ENCODE measurements around the gene AHCTF1. TPM values are rescaled to one million over a fixed set of nuclear protein-coding genes. Genes with fewer than 3 reads are reported as not detected.

AHCTF1 gene
- total and polyA plus RNA-seq, 10 of the 15 experiments (the other 5 are each of a cell fraction or from before 2014, with no cell fraction given), result 3.4 to 45.5 (median 17.8) TPM

- no peaks in the 10 kb centered on the region for H3K4me1 ChIP-seq (ENCODE audit: control insufficient read depth, insufficient read depth, low read length)
- FAIRE-seq (no peak), DNase-seq (ENCODE audit: low read depth, low spot score) (no peak), ATAC-seq (no peak)
- ChIA-PET RAD21 (ENCODE audit: unreplicated experiment) (no interaction called here), CTCF (no interaction called here), SMC1A (ENCODE audit: uncharacterized antibody, unreplicated experiment) (interaction anchor here (1.7 kb wide), 1 partner anchor 17 kb away, joined by 3 read pairs; no protein-coding TSS in a partner anchor), POLR2A (no interaction called here)
- in situ Hi-C loops (cut with MboI), result no loop called here
- BruUV-seq (replicated peaks), result no TSS peak
- H3K4me3 ChIP-seq, result no peak overlapping the region
- H3K4me2 ChIP-seq (ENCODE audit: control insufficient read depth, insufficient read depth), result no peak overlapping the region
- no peaks in the 10 kb centered on the region for H3K79me2 ChIP-seq (ENCODE audit: control insufficient read depth, insufficient read depth, low read length)
- intact Hi-C loops (cut with micrococcal nuclease; ENCODE audit: unreplicated experiment), result no loop called here
- H3K9me3 ChIP-seq (replicated peaks; ENCODE audit: control insufficient read depth, insufficient read depth, low read length), result peaks cover 3% of the 10 kb centered on the region; the same call in 2 of the 3 replicates
- whole genome bisulfite sequencing (ENCODE audit: insufficient coverage, insufficient replicate concordance, low lambda C conversion rate, missing lambda C conversion rate), result 50% methylated on average over 4 of the region's 4 CpGs
- no peak for TF ChIP-seq TAF1 (IDR thresholded peaks at IDR 0.05; ENCODE audit: borderline replicate concordance, low read depth, low read length)
- no peak for TF ChIP-seq RAD51 (IDR thresholded peaks at IDR 0.05)
- TF ChIP-seq CBX5 (IDR thresholded peaks at IDR 0.05; ENCODE audit: low read depth), result peak; percentile 85; the same call in 1 of the 2 replicates
- no peak for TF ChIP-seq SRF (IDR thresholded peaks at IDR 0.05; ENCODE audit: low read depth in 2 of 2, low read length in 2 of 2)
- H3K27ac ChIP-seq (ENCODE audit: control insufficient read depth, insufficient read depth), result no peak overlapping the region
- H3K9ac ChIP-seq (ENCODE audit: control insufficient read depth, insufficient read depth, low read length), result no peak overlapping the region
- no peaks in the 10 kb centered on the region for H4K20me1 ChIP-seq (ENCODE audit: control insufficient read depth, insufficient read depth)
- H2AFZ ChIP-seq (ENCODE audit: control insufficient read depth, low read depth, low read length), result no peak overlapping the region
- no peaks in the 10 kb centered on the region for H3K36me3 ChIP-seq (ENCODE audit: control insufficient read depth in 2 of 2, insufficient read depth in 2 of 2, low read length in 1 of 2)
- H3K27me3 ChIP-seq (replicated peaks in 1 of 2; ENCODE audit: control insufficient read depth in 2 of 2, insufficient read depth in 2 of 2, low read length in 1 of 2), result no peaks in the 10 kb centered on the region
These were observed 102.9 kb downstream of the AHCTF1 start for GRCh38 chr1:246828818-246829217.

GRCh38 chr1:246827396-246827795 is 104.4 kb downstream of the AHCTF1 start:
- Histone ChIP-seq H3K27ac (ENCODE audit: control insufficient read depth, insufficient read depth) (no peak overlapping the region), H3K36me3 (ENCODE audit: control insufficient read depth in 2 of 2, insufficient read depth in 2 of 2, low read length in 1 of 2) (no peaks in the 10 kb centered on the region), H2AFZ (ENCODE audit: control insufficient read depth, low read depth, low read length) (no peak overlapping the region), H3K79me2 (ENCODE audit: control insufficient read depth, insufficient read depth, low read length) (no peaks in the 10 kb centered on the region), H3K4me1 (ENCODE audit: control insufficient read depth, insufficient read depth, low read length) (no peaks in the 10 kb centered on the region), H3K4me3 (no peak overlapping the region), H3K27me3 (replicated peaks in 1 of 2; ENCODE audit: control insufficient read depth in 2 of 2, insufficient read depth in 2 of 2, low read length in 1 of 2) (no peaks in the 10 kb centered on the region), H3K4me2 (ENCODE audit: control insufficient read depth, insufficient read depth) (no peak overlapping the region), H3K9me3 (replicated peaks; ENCODE audit: control insufficient read depth, insufficient read depth, low read length) (peaks cover 3% of the 10 kb centered on the region; the same call in 2 of the 3 replicates), H4K20me1 (ENCODE audit: control insufficient read depth, insufficient read depth) (no peaks in the 10 kb centered on the region), H3K9ac (ENCODE audit: control insufficient read depth, insufficient read depth, low read length) (no peak overlapping the region)
- ATAC-seq (no peak), FAIRE-seq (no peak), DNase-seq (ENCODE audit: low read depth, low spot score) (no peak)
- ChIA-PET POLR2A (no interaction called here), RAD21 (ENCODE audit: unreplicated experiment) (no interaction called here), SMC1A (ENCODE audit: uncharacterized antibody, unreplicated experiment) (no interaction called here), CTCF (no interaction called here)
- no TSS peak for BruUV-seq (replicated peaks)
- in situ Hi-C loops (cut with MboI) (no loop called here), intact Hi-C loops (cut with micrococcal nuclease; ENCODE audit: unreplicated experiment) (no loop called here)
- TF ChIP-seq MXI1 (IDR thresholded peaks at IDR 0.05; ENCODE audit: low read depth, low read length) (no peak), ZNF217 (IDR thresholded peaks at IDR 0.05) (no peak), IKZF1 (conservative IDR thresholded peaks at IDR 0.05) (no peak), FOS (IDR thresholded peaks at IDR 0.05; ENCODE audit: borderline replicate concordance, extremely low read depth, insufficient read length) (no peak), MTA2 (IDR thresholded peaks at IDR 0.05; ENCODE audit: low read depth) (no peak), ATF7 (IDR thresholded peaks at IDR 0.05; ENCODE audit: low read depth) (no peak), ETV6 (conservative IDR thresholded peaks at IDR 0.05 in 1 of 2, IDR thresholded peaks at IDR 0.05 in 1 of 2; ENCODE audit: borderline replicate concordance in 1 of 2, low read depth in 1 of 2) (no peak), EGR1 (IDR thresholded peaks at IDR 0.05; ENCODE audit: borderline replicate concordance in 1 of 2, low read depth in 2 of 2, low read length in 2 of 2) (no peak)
- TF ChIP-seq, protein P1, sequence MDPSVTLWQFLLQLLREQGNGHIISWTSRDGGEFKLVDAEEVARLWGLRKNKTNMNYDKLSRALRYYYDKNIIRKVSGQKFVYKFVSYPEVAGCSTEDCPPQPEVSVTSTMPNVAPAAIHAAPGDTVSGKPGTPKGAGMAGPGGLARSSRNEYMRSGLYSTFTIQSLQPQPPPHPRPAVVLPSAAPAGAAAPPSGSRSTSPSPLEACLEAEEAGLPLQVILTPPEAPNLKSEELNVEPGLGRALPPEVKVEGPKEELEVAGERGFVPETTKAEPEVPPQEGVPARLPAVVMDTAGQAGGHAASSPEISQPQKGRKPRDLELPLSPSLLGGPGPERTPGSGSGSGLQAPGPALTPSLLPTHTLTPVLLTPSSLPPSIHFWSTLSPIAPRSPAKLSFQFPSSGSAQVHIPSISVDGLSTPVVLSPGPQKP (IDR thresholded peaks at IDR 0.05; ENCODE audit: low read depth, low read length), result no peak
- TF ChIP-seq, protein P2, sequence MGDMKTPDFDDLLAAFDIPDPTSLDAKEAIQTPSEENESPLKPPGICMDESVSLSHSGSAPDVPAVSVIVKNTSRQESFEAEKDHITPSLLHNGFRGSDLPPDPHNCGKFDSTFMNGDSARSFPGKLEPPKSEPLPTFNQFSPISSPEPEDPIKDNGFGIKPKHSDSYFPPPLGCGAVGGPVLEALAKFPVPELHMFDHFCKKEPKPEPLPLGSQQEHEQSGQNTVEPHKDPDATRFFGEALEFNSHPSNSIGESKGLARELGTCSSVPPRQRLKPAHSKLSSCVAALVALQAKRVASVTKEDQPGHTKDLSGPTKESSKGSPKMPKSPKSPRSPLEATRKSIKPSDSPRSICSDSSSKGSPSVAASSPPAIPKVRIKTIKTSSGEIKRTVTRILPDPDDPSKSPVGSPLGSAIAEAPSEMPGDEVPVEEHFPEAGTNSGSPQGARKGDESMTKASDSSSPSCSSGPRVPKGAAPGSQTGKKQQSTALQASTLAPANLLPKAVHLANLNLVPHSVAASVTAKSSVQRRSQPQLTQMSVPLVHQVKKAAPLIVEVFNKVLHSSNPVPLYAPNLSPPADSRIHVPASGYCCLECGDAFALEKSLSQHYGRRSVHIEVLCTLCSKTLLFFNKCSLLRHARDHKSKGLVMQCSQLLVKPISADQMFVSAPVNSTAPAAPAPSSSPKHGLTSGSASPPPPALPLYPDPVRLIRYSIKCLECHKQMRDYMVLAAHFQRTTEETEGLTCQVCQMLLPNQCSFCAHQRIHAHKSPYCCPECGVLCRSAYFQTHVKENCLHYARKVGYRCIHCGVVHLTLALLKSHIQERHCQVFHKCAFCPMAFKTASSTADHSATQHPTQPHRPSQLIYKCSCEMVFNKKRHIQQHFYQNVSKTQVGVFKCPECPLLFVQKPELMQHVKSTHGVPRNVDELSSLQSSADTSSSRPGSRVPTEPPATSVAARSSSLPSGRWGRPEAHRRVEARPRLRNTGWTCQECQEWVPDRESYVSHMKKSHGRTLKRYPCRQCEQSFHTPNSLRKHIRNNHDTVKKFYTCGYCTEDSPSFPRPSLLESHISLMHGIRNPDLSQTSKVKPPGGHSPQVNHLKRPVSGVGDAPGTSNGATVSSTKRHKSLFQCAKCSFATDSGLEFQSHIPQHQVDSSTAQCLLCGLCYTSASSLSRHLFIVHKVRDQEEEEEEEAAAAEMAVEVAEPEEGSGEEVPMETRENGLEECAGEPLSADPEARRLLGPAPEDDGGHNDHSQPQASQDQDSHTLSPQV (IDR thresholded peaks at IDR 0.05), result no peak
- WGBS (ENCODE audit: insufficient coverage, insufficient replicate concordance, low lambda C conversion rate, missing lambda C conversion rate), result 60% methylated on average over 5 of the region's 5 CpGs
